SU-DHL-6 (cell line): ENCODE data around the gene FRK.

Source experiments
- EZH2phosphoT487 ChIP-seq: fragments of 200-600 bp; sonication (generic), shearing (Covaris generic); conservative IDR thresholded peaks from 2 replicates; pipeline ENCODE4 v1.6.1; 2018; ENCODE audit warnings: mild to moderate bottlenecking, antibody characterized with exemption, low read length, moderate library complexity, mixed read lengths
- TF ChIP-seq, protein P1 (sequence below): fragments of 200-600 bp; sonication (generic); IDR thresholded peaks from one replicate; pipeline ENCODE4 v1.5.1; 2017; ENCODE audit warnings: antibody characterized with exemption, mild to moderate bottlenecking, low read length, moderate library complexity; ENCODE audit not compliant: insufficient read depth, poor library complexity, severe bottlenecking

DNA sequence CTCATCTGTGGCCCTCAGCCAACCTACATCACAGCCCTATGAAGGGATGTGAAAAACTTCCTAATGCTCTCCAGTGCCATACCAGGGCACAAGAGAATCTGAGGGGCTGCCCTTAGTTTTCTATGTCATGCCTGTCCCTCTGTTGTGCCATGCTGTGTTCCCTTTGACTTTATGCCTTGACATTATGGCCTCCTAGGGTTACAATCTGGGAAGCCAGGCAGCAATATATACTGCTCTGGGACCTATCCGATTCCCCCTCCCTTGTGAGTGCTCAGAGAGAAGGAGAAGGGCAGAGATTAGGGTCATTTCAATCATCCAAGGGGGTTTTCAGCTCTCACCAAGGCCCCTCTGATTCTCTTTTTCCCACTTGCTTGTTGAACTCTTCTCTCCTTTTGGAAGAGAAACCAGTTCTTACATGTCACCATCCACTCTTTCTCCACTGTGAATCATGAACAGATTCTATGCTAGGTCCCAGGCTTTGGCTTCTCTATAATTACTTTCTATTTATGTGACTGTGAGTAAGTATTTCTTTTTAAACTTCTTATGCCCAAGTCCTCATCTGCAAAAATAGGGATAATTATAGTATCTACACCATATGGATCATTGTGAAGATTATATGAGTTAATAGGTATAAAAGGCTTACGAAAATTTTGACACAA lies 14.2 kb upstream of the FRK start:
- TF ChIP-seq, protein P1, sequence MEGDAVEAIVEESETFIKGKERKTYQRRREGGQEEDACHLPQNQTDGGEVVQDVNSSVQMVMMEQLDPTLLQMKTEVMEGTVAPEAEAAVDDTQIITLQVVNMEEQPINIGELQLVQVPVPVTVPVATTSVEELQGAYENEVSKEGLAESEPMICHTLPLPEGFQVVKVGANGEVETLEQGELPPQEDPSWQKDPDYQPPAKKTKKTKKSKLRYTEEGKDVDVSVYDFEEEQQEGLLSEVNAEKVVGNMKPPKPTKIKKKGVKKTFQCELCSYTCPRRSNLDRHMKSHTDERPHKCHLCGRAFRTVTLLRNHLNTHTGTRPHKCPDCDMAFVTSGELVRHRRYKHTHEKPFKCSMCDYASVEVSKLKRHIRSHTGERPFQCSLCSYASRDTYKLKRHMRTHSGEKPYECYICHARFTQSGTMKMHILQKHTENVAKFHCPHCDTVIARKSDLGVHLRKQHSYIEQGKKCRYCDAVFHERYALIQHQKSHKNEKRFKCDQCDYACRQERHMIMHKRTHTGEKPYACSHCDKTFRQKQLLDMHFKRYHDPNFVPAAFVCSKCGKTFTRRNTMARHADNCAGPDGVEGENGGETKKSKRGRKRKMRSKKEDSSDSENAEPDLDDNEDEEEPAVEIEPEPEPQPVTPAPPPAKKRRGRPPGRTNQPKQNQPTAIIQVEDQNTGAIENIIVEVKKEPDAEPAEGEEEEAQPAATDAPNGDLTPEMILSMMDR = no peak
- no peak for TF ChIP-seq EZH2phosphoT487
